Right lobe of liver (tissue), 6 donors: ENCODE data around the gene LY6G6C. TPM values are rescaled to one million over a fixed set of nuclear protein-coding genes. Genes with fewer than 3 reads are reported as not detected.

Experiments
- ATAC-seq, 4 donors: fragments of 200-7000 bp; cut with Tn5 transposase; one replicate each; pipeline ENCODE4 v1.9.1; 2020; ENCODE audit warnings: mild to moderate bottlenecking in 4 of 4, moderate library complexity in 4 of 4
- DNase-seq, 3 donors: peaks; one replicate each; pipeline ENCODE4 v3.0.0-alpha.2; 2020
- H3K27ac ChIP-seq, 3 donors: fragments of 200-600 bp; one replicate each; pipeline ENCODE4 v1.8.0; 2022
- H3K27me3 ChIP-seq, 2 donors: fragments of 200-600 bp; one replicate each; pipeline ENCODE4 v1.8.0; 2022
- H3K36me3 ChIP-seq, 4 donors: fragments of 200-600 bp; sonication (generic) in 1 of 4; one replicate each; pipeline versions ENCODE4 v1.5.1 to v1.8.0; 2017 to 2022; ENCODE audit warnings: control low read depth in 1 of 4
- H3K4me1 ChIP-seq, 4 donors: fragments of 200-600 bp; sonication (generic) in 1 of 4; one replicate each; pipeline versions ENCODE4 v1.5.1 to v1.8.0; 2017 to 2022; ENCODE audit warnings: control low read depth in 1 of 4
- H3K4me3 ChIP-seq, 3 donors: fragments of 200-600 bp; one replicate each; pipeline ENCODE4 v1.8.0; 2022
- H3K9me3 ChIP-seq, 4 donors: fragments of 200-600 bp; sonication (generic) in 1 of 4; one replicate each; pipeline versions ENCODE4 v1.5.1 to v1.8.0; 2017 to 2022; ENCODE audit warnings: control low read depth in 1 of 4
- CTCF ChIP-seq, 4 donors: fragments of 200-600 bp in 3 of 4; fragments of 450-650 bp in 1 of 4; IDR thresholded peaks; one replicate each; pipeline versions ENCODE4 v1.5.1 to v1.8.0; 2016 to 2022; ENCODE audit warnings: antibody characterized with exemption in 4 of 4, mild to moderate bottlenecking in 2 of 4
- POLR2A ChIP-seq: fragments of 450-650 bp; IDR thresholded peaks from one replicate; pipeline ENCODE4 v1.6.1; 2017; ENCODE audit warnings: antibody characterized with exemption, mild to moderate bottlenecking
- WGBS: methylation state at CpG from one replicate; pipeline ENCODE4 v1.1.6; 2018; ENCODE audit warnings: low coverage, low lambda C conversion rate; ENCODE audit not compliant: insufficient coverage; ENCODE audit errors: missing lambda C conversion rate; 5-methylcytosine and 5-hydroxymethylcytosine counted together
- intact Hi-C, 2 donors: fragments of 100-400 bp; cut with DNase I; formaldehyde crosslinking; loops; one replicate each; pipeline versions ENCODE4 v1.11.2 to v1.14.1; 2022
- microRNA-seq, 2 donors: library from miRNA; unstranded; fragments of <30 nt; microRNA quantifications; one replicate each; pipeline ENCODE4, GENCODE V29; 2019 to 2020
- small RNA-seq, 2 experiments: library from RNA; depleted of rRNA; stranded (forward); fragments of <200 nt; gene quantifications; one replicate each; pipeline ENCODE3, GENCODE V24; 2016
- total RNA-seq, 6 experiments: library from RNA; depleted of rRNA in 2 of 6; stranded (reverse); fragments of >200 nt in 2 of 6; fragmentation: NEBNext Ultra II Directional in 3 of 6; extraction: Animal tissue kit (Norgen Biotek cat#: 25700) in 3 of 6; gene quantifications; one replicate each; pipeline versions ENCODE4 v1.1.0 to v1.2.4, GENCODE V29; 2016 to 2023
- donor health status: DM: no; HTN: yes; CAD: no.
- donor health status: DM: no; HTN: no; CAD: no.
- donor health status: DM: no; HTN: no; CAD: no.
- donor health status: DM: no; HTN: yes; CAD: no.
- donor health status: DM: no; HTN: yes; CAD: no.

Gene LY6G6C
- total RNA-seq, 6 experiments from 2014 or later, result not detected

DNA sequence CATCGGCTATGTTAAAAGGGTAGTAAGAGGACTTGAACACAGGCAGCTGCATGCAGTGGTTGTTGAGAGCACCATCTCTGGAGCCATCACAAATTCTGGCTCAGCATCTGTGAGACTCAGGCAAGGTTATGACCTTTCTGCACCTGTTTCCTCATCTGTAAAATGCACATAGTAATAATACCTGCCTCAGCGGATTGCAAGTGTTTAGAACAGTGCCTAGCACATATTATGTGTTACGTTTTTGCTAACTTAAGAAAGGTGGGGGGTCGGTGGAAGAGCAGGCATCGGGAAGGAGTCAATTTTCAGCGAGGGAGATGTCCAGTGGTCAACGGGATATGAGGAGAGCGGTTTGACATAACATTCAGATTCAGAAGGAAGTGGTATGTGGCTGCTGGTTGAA, 43.6 kb downstream of the LY6G6C start:
- peaks cover 0 to 16% (median 0%) of the 10 kb centered on the region in 4 donors for H3K4me1 ChIP-seq
- no peaks in the 10 kb centered on the region for H3K9me3 ChIP-seq
- no peaks in the 10 kb centered on the region for H3K27me3 ChIP-seq
- intact Hi-C loops, result loop anchor here in 1 of 2 donors (10.0 kb wide), 1 partner anchor 197 kb away; the partner anchor contains the start of gene SLC44A4
- TF ChIP-seq POLR2A, result no peak
- TF ChIP-seq CTCF (IDR thresholded peaks at IDR 0.05), result no peak
- 64% methylated on average over 7 of the region's 8 CpGs for WGBS
- H3K36me3 ChIP-seq, result peaks cover 0 to 1% (median 0%) of the 10 kb centered on the region in 4 donors
- H3K27ac ChIP-seq, result no peak overlapping the region
- H3K4me3 ChIP-seq, result no peak overlapping the region
- no peak for DNase-seq
- ATAC-seq, result no peak

- Histone ChIP-seq H3K9me3 (no peaks in the 10 kb centered on the region), H3K36me3 (peaks cover 0 to 11% (median 2%) of the 10 kb centered on the region in 4 donors), H3K4me3 (no peak overlapping the region), H3K27me3 (no peaks in the 10 kb centered on the region), H3K27ac (no peak overlapping the region), H3K4me1 (peaks cover 0 to 10% (median 0%) of the 10 kb centered on the region in 4 donors)
- TF ChIP-seq POLR2A (no peak), CTCF (IDR thresholded peaks at IDR 0.05) (no peak)
- 81% methylated on average over 6 of the region's 6 CpGs for WGBS
- DNase-seq (no peak), ATAC-seq (no peak)
- intact Hi-C loops, result loop anchor here in 1 of 2 donors (10.0 kb wide), 1 partner anchor 198 kb away; the partner anchor contains the start of gene SLC44A4
Observed at GRCh38 chr6:31676904-31677303, 44.6 kb downstream of the LY6G6C start.

GRCh38 chr6:31676322-31676903, 45.1 kb downstream of the LY6G6C start:
- Histone ChIP-seq H3K36me3 (peaks cover 0 to 15% (median 4%) of the 10 kb centered on the region in 4 donors), H3K27me3 (no peaks in the 10 kb centered on the region), H3K9me3 (no peaks in the 10 kb centered on the region), H3K27ac (no peak overlapping the region), H3K4me1 (peaks cover 0 to 10% (median 0%) of the 10 kb centered on the region in 4 donors), H3K4me3 (no peak overlapping the region)
- ATAC-seq (no peak), DNase-seq (no peak)
- no CpG with 5 or more reads among the region's 4 CpGs for WGBS
- TF ChIP-seq POLR2A, result no peak
- TF ChIP-seq CTCF (IDR thresholded peaks at IDR 0.05), result no peak
- intact Hi-C loops, result loop anchor here in 1 of 2 donors (10.0 kb wide), 1 partner anchor 198 kb away; the partner anchor contains the start of gene SLC44A4

DNA sequence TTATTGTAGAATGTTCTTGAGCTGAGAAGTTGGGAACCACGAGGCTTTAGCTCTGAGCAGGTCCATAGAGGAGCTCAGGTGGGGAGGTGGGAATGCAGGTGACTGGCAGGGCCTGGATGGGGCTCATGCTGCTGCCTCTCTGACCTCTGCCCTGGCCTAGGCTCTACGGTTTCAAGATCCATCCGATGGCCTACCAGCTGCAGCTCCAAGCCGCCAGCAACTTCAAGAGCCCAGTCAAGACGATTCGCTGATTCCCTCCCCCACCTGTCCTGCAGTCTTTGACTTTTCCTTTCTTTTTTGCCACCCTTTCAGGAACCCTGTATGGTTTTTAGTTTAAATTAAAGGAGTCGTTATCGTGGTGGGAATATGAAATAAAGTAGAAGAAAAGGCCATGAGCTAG, 51.9 kb downstream of the LY6G6C start, which contains the start of gene LY6G5B:
Gene LY6G5B (plus strand): TSS at position 301 of the 400 bp plus-strand sequence. CDS start 975 bp downstream, outside the sequence.
- H3K9me3 ChIP-seq, result no peaks in the 10 kb centered on the region
- no peak within 1 kb of the TSS for H3K27ac ChIP-seq
- no peak for TF ChIP-seq CTCF (IDR thresholded peaks at IDR 0.05)
- TF ChIP-seq POLR2A, result no peak
- ATAC-seq (no peak), DNase-seq (no peak)
- intact Hi-C loops, result loop anchor here in 1 of 2 donors (10.0 kb wide), 1 partner anchor 205 kb away; the partner anchor contains the start of gene SLC44A4
- 81% methylated on average over 7 of the region's 8 CpGs for WGBS
- peaks cover 0 to 6% (median 0%) of the 10 kb centered on the region in 4 donors for H3K4me1 ChIP-seq
- no peaks in the 10 kb centered on the region for H3K27me3 ChIP-seq
- H3K36me3 ChIP-seq, result peaks cover 10 to 55% (median 36%) of the 10 kb centered on the region in 4 donors
- no peak within 1 kb of the TSS for H3K4me3 ChIP-seq

Small RNA genes within 50 kb of the gene (microRNA-seq; reads per million reads assigned to microRNA genes)
- gene MIR4646, result 0.64 to 1.4 reads per million in 2 donors

Small RNA genes within 50 kb of the gene (small RNA-seq; reads per million reads assigned to genes)
- 0 reads per million in 2 experiments for gene LY6G6D
- 0 reads per million in 2 experiments for gene MIR4646
- 0 reads per million in 2 experiments for gene MSH5-SAPCD1
- gene RNU6-850P, result 0 reads per million in 2 experiments
- gene SAPCD1, result 0 reads per million in 2 experiments

Other genes with a start within 250 kb of the LY6G6C start
- 1 to 10 TPM in 4 of 6 experiments, under 1 TPM in 2; 0.48 to 2.0 (median 1.2) TPM for gene MICB, start 223.6 kb downstream of the LY6G6C start, total RNA-seq
- gene MCCD1, start 192.8 kb downstream of the LY6G6C start, total RNA-seq, result not detected
- 100 to 1,000 TPM in 3 of 6 experiments, 10 to 100 TPM in 3; 85.2 to 145 (median 102) TPM for gene DDX39B, start 179.7 kb downstream of the LY6G6C start, total RNA-seq
- gene ATP6V1G2, start 175.1 kb downstream of the LY6G6C start, total RNA-seq, result under 1 TPM in 3 of 6 experiments, not detected in 3; 0.29 to 0.43 (median 0.42) TPM
- gene NFKBIL1, start 174.1 kb downstream of the LY6G6C start, total RNA-seq, result 10 to 100 TPM in 1 of 6 experiments, 1 to 10 TPM in 5; 7.5 to 10.2 (median 8.3) TPM
- gene LTA, start 149.5 kb downstream of the LY6G6C start, total RNA-seq, result under 1 TPM in 1 of 6 experiments, not detected in 5; 0.20 TPM
- 1 to 10 TPM in 1 of 6 experiments, under 1 TPM in 1, not detected in 4; 0.15 to 1.0 TPM for gene TNF, start 146.2 kb downstream of the LY6G6C start, total RNA-seq
- 1 to 10 TPM in 2 of 6 experiments, under 1 TPM in 4; 0.28 to 2.2 (median 0.62) TPM for gene LTB, start 139.3 kb downstream of the LY6G6C start, total RNA-seq
- gene LST1, start 135.5 kb downstream of the LY6G6C start, total RNA-seq, result 10 to 100 TPM in 1 of 6 experiments, 1 to 10 TPM in 5; 1.5 to 21.5 (median 6.7) TPM
- under 1 TPM in 3 of 6 experiments, not detected in 3; 0.20 to 0.55 (median 0.46) TPM for gene NCR3, start 128.7 kb downstream of the LY6G6C start, total RNA-seq
- 10 to 100 TPM in 4 of 6 experiments, 1 to 10 TPM in 2; 6.7 to 28.5 (median 13.0) TPM for gene AIF1, start 106.5 kb downstream of the LY6G6C start, total RNA-seq
- gene PRRC2A, start 101.0 kb downstream of the LY6G6C start, total RNA-seq, result 10 to 100 TPM; 34.7 to 59.6 (median 39.4) TPM
- 100 to 1,000 TPM; 114 to 196 (median 142) TPM for gene BAG6, start 69.1 kb downstream of the LY6G6C start, total RNA-seq
- 100 to 1,000 TPM; 100 to 182 (median 116) TPM for gene APOM, start 65.9 kb downstream of the LY6G6C start, total RNA-seq
- gene C6orf47, start 61.0 kb downstream of the LY6G6C start, total RNA-seq, result 1 to 10 TPM; 6.6 to 8.7 (median 7.6) TPM
- 10 to 100 TPM in 1 of 6 experiments, 1 to 10 TPM in 5; 6.4 to 10.0 (median 8.0) TPM for gene GPANK1, start 56.7 kb downstream of the LY6G6C start, total RNA-seq
- 100 to 1,000 TPM in 2 of 6 experiments, 10 to 100 TPM in 4; 52.5 to 171 (median 64.5) TPM for gene CSNK2B, start 55.7 kb downstream of the LY6G6C start, total RNA-seq
- 1 to 10 TPM in 5 of 6 experiments, under 1 TPM in 1; 0.98 to 5.7 (median 2.6) TPM for gene LY6G5B, start 51.8 kb downstream of the LY6G6C start, total RNA-seq
- 1 to 10 TPM in 3 of 6 experiments, under 1 TPM in 3; 0.68 to 1.6 (median 1.2) TPM for gene LY6G5C, start 40.7 kb downstream of the LY6G6C start, total RNA-seq
- gene ABHD16A, start 18.4 kb downstream of the LY6G6C start, total RNA-seq, result 10 to 100 TPM; 29.7 to 34.8 (median 31.2) TPM
- gene LY6G6F, start 14.9 kb downstream of the LY6G6C start, total RNA-seq, result not detected
- not detected for gene LY6G6D, start 6.4 kb downstream of the LY6G6C start, total RNA-seq
- under 1 TPM in 2 of 6 experiments, not detected in 4; 0.33 to 0.56 TPM for gene MPIG6B, start 1.6 kb upstream of the LY6G6C start, total RNA-seq
- gene DDAH2, start 7.6 kb upstream of the LY6G6C start, total RNA-seq, result 10 to 100 TPM; 16.3 to 27.5 (median 19.1) TPM
- 100 to 1,000 TPM in 1 of 6 experiments, 10 to 100 TPM in 5; 36.7 to 123 (median 62.0) TPM for gene CLIC1, start 14.8 kb upstream of the LY6G6C start, total RNA-seq
- 1 to 10 TPM; 3.2 to 8.5 (median 4.3) TPM for gene MSH5, start 18.3 kb upstream of the LY6G6C start, total RNA-seq
- gene SAPCD1, start 40.9 kb upstream of the LY6G6C start, total RNA-seq, result 1 to 10 TPM in 2 of 6 experiments, under 1 TPM in 3, not detected in 1; 0.62 to 1.6 (median 0.90) TPM
- 1 to 10 TPM; 1.2 to 5.2 (median 2.7) TPM for gene VWA7, start 55.6 kb upstream of the LY6G6C start, total RNA-seq
- 10 to 100 TPM; 31.0 to 58.1 (median 41.0) TPM for gene VARS1, start 74.0 kb upstream of the LY6G6C start, total RNA-seq
- gene LSM2, start 85.2 kb upstream of the LY6G6C start, total RNA-seq, result 10 to 100 TPM; 11.0 to 26.1 (median 11.6) TPM
- gene HSPA1L, start 93.5 kb upstream of the LY6G6C start, total RNA-seq, result 1 to 10 TPM in 1 of 6 experiments, under 1 TPM in 5; 0.37 to 1.2 (median 0.56) TPM
- 100 to 1,000 TPM in 2 of 6 experiments, 10 to 100 TPM in 4; 73.2 to 442 (median 80.2) TPM for gene HSPA1A, start 93.8 kb upstream of the LY6G6C start, total RNA-seq
- gene HSPA1B, start 106.0 kb upstream of the LY6G6C start, total RNA-seq, result 100 to 1,000 TPM in 2 of 6 experiments, 10 to 100 TPM in 4; 41.5 to 144 (median 47.5) TPM
- gene NEU1, start 141.1 kb upstream of the LY6G6C start, total RNA-seq, result 10 to 100 TPM; 20.3 to 44.8 (median 34.1) TPM
- gene SLC44A4, start 157.3 kb upstream of the LY6G6C start, total RNA-seq, result under 1 TPM in 2 of 6 experiments, not detected in 4; 0.09 to 0.25 TPM
- gene EHMT2, start 176.0 kb upstream of the LY6G6C start, total RNA-seq, result 10 to 100 TPM; 10.7 to 20.1 (median 13.3) TPM
- under 1 TPM in 5 of 6 experiments, not detected in 1; 0.25 to 0.82 (median 0.51) TPM for gene ZBTB12, start 180.3 kb upstream of the LY6G6C start, total RNA-seq
- gene C2, start 206.0 kb upstream of the LY6G6C start, total RNA-seq, result 100 to 1,000 TPM; 309 to 739 (median 533) TPM
- gene CFB, start 224.3 kb upstream of the LY6G6C start, total RNA-seq, result 1,000 to 10,000 TPM; 1,939 to 4,112 (median 3,131) TPM
- gene NELFE, start 237.2 kb upstream of the LY6G6C start, total RNA-seq, result 10 to 100 TPM in 5 of 6 experiments, 1 to 10 TPM in 1; 9.3 to 33.8 (median 18.3) TPM
- 10 to 100 TPM; 26.3 to 73.1 (median 47.1) TPM for gene SKIC2, start 237.4 kb upstream of the LY6G6C start, total RNA-seq